K562 (cell line): Measurements from ENCODE around the gene CRTC3. TPM values are rescaled to one million over a fixed set of nuclear protein-coding genes. Genes with fewer than 3 reads are reported as not detected.

ENCODE experiments used
- CHD4 ChIP-seq: fragments of 200-600 bp; sonication (generic); IDR thresholded peaks from 3 replicates; pipeline ENCODE4 v1.6.1; 2012; ENCODE audit warnings: low read depth, mild to moderate bottlenecking, mixed read lengths, low read length, inconsistent platforms; ENCODE audit not compliant: insufficient read depth, insufficient replicate concordance, poor library complexity, severe bottlenecking
- DNMT1 ChIP-seq: fragments of 450-650 bp; IDR thresholded peaks from 2 replicates; pipeline ENCODE4 v1.6.1; 2016; ENCODE audit warnings: antibody characterized with exemption, mild to moderate bottlenecking
- NONO ChIP-seq, 2 experiments: fragments of 200-400 bp in 1 of 2; fragments of 450-650 bp in 1 of 2; formaldehyde crosslinking in 1 of 2; IDR thresholded peaks; 2 replicates each; pipeline ENCODE4 v1.6.1; 2017; ENCODE audit warnings: low read depth in 2 of 2, mild to moderate bottlenecking in 2 of 2, moderate library complexity in 2 of 2, low read length in 1 of 2
- NR3C1 ChIP-seq: sonication (generic); formaldehyde crosslinking; IDR thresholded peaks from 2 replicates; pipeline ENCODE4 v1.8.1; 2022; ENCODE audit warnings: missing genetic modification reagents
- PHB2 ChIP-seq: fragments of 450-650 bp; IDR thresholded peaks from 2 replicates; pipeline ENCODE4 v1.6.1; 2017; ENCODE audit warnings: low read depth
- SIN3B ChIP-seq: fragments of 450-650 bp; IDR thresholded peaks from 2 replicates; pipeline ENCODE4 v1.6.1; 2017; ENCODE audit warnings: low read depth, mild to moderate bottlenecking, moderate library complexity
- ZBTB40 ChIP-seq, 2 experiments: fragments of 450-650 bp in 1 of 2; sonication (generic) in 1 of 2; formaldehyde crosslinking in 1 of 2; IDR thresholded peaks; 2 replicates each; pipeline versions ENCODE4 v1.7.1 to v1.9.0; 2016 to 2022; ENCODE audit warnings: inconsistent platforms in 1 of 2, mild to moderate bottlenecking in 1 of 2, missing genetic modification reagents in 1 of 2
- polyA plus RNA-seq, 8 experiments: library from polyadenylated mRNA; depleted of rRNA in 4 of 8; stranded (reverse) in 5 of 8; unstranded in 3 of 8; fragments of >200 nt; fragmentation: Nextera tagmentation in 2 of 8; fragmentation: Illumina TruSeq in 1 of 8; extraction: Ambion mirVana in 2 of 8; extraction: Trizol in 1 of 8; gene quantifications; 2 replicates each; pipeline versions ENCODE4 v1.2.1 to v1.2.3, GENCODE V29; 2011 to 2014; ENCODE audit warnings: inconsistent platforms in 1 of 8, missing spikeins in 1 of 8
- total RNA-seq, 7 experiments: library from RNA; depleted of rRNA in 6 of 7; stranded (reverse); fragments of >200 nt in 6 of 7; fragmentation: Illumina TruSeq in 2 of 7; extraction: Trizol in 2 of 7; gene quantifications; 2 replicates each; pipeline versions ENCODE4 v1.2.1 to v1.2.3, GENCODE V29; 2011 to 2021; ENCODE audit warnings: low replicate concordance in 1 of 7
- TF ChIP-seq, protein P1 (sequence below), 2 experiments: fragments of 450-650 bp; formaldehyde crosslinking in 1 of 2; IDR thresholded peaks; 2 replicates each; pipeline versions ENCODE4 v1.4.0 to v1.6.1; 2014 to 2020; ENCODE audit warnings: mild to moderate bottlenecking in 2 of 2, borderline replicate concordance in 1 of 2, low read depth in 1 of 2

Gene CRTC3
- total and polyA plus RNA-seq, 9 of the 15 experiments (the other 6 are each of a cell fraction or from before 2014, with no cell fraction given), result 1.2 to 19.0 (median 11.6) TPM

- TF ChIP-seq, protein P1, sequence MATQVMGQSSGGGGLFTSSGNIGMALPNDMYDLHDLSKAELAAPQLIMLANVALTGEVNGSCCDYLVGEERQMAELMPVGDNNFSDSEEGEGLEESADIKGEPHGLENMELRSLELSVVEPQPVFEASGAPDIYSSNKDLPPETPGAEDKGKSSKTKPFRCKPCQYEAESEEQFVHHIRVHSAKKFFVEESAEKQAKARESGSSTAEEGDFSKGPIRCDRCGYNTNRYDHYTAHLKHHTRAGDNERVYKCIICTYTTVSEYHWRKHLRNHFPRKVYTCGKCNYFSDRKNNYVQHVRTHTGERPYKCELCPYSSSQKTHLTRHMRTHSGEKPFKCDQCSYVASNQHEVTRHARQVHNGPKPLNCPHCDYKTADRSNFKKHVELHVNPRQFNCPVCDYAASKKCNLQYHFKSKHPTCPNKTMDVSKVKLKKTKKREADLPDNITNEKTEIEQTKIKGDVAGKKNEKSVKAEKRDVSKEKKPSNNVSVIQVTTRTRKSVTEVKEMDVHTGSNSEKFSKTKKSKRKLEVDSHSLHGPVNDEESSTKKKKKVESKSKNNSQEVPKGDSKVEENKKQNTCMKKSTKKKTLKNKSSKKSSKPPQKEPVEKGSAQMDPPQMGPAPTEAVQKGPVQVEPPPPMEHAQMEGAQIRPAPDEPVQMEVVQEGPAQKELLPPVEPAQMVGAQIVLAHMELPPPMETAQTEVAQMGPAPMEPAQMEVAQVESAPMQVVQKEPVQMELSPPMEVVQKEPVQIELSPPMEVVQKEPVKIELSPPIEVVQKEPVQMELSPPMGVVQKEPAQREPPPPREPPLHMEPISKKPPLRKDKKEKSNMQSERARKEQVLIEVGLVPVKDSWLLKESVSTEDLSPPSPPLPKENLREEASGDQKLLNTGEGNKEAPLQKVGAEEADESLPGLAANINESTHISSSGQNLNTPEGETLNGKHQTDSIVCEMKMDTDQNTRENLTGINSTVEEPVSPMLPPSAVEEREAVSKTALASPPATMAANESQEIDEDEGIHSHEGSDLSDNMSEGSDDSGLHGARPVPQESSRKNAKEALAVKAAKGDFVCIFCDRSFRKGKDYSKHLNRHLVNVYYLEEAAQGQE (IDR thresholded peaks at IDR 0.05; ENCODE audit: borderline replicate concordance), result no peak
- TF ChIP-seq, protein P1 (CRISPR knock-in tag; IDR thresholded peaks at IDR 0.05; ENCODE audit: low read depth), result no peak
- TF ChIP-seq NR3C1 (CRISPR knock-in tag) (no peak), ZBTB40 (IDR thresholded peaks at IDR 0.05) (no peak), ZBTB40 (CRISPR knock-in tag; IDR thresholded peaks at IDR 0.05) (no peak), CHD4 (no peak), PHB2 (no peak), SIN3B (no peak), DNMT1 (no peak), NONO (IDR thresholded peaks at IDR 0.05; ENCODE audit: low read depth in 2 of 2, low read length in 1 of 2) (peak in 1 of 2 experiments; percentile 32; a peak in 1 of 4 replicates)
These were observed 728 bp downstream of the CRTC3 start (continued) for GRCh38 chr15:90530250-90531051.
